ENCODE measurements around the gene SEC11A.

The SEC11A gene

DNA sequence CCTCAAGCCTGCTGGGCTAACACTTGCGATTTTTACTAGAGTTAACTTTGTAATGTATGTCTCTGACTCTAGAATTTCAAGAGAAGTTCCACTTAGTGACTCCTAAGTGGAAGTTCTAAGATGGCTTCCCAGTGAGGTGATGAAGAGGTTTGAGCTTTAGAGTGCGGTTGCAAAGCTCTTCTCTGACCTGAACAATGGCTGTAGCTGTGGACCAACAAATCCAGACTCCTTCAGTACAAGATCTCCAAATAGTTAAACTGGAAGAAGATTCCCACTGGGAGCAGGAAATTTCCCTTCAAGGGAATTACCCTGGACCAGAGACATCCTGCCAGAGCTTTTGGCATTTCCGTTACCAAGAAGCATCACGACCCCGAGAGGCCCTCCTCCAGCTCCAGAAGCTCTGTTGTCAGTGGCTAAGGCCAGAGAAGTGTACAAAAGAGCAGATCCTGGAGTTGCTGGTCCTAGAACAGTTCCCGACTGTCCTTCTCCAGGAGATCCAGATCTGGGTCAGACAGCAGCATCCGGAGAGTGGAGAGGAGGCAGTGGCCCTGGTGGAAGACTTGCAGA, 84.2 kb downstream of the SEC11A start:
- peaks cover 24% of the 10 kb centered on the region for H3K4me1 ChIP-seq (ENCODE audit: low read length)
- peak overlapping the region; percentile 36; the same call in 1 of the 2 replicates for H3K27ac ChIP-seq (ENCODE audit: low read length)
- H3K9me3 ChIP-seq (replicated peaks; ENCODE audit: insufficient read depth, low read length), result no peaks in the 10 kb centered on the region
- H3K4me3 ChIP-seq (ENCODE audit: low read length), result peak overlapping the region; percentile 77
- H3K9ac ChIP-seq (ENCODE audit: low read length), result peak overlapping the region; percentile 47; the same call in 1 of the 2 replicates
- no peaks in the 10 kb centered on the region for H4K20me1 ChIP-seq (ENCODE audit: insufficient read depth, low read length)
- H3K9me2 ChIP-seq (replicated peaks; ENCODE audit: insufficient read depth, low read length), result no peaks in the 10 kb centered on the region
- DNase-seq, result no peak
- H3K79me2 ChIP-seq (ENCODE audit: low read length), result peaks cover 16% of the 10 kb centered on the region
- TF ChIP-seq EZH2 (optimal IDR thresholded peaks at IDR 0.05; ENCODE audit: low read depth, low read length), result no peak
- no peak for TF ChIP-seq EZH2phosphoT487 (IDR thresholded peaks at IDR 0.05; ENCODE audit: low read length)
- TF ChIP-seq, protein P1, sequence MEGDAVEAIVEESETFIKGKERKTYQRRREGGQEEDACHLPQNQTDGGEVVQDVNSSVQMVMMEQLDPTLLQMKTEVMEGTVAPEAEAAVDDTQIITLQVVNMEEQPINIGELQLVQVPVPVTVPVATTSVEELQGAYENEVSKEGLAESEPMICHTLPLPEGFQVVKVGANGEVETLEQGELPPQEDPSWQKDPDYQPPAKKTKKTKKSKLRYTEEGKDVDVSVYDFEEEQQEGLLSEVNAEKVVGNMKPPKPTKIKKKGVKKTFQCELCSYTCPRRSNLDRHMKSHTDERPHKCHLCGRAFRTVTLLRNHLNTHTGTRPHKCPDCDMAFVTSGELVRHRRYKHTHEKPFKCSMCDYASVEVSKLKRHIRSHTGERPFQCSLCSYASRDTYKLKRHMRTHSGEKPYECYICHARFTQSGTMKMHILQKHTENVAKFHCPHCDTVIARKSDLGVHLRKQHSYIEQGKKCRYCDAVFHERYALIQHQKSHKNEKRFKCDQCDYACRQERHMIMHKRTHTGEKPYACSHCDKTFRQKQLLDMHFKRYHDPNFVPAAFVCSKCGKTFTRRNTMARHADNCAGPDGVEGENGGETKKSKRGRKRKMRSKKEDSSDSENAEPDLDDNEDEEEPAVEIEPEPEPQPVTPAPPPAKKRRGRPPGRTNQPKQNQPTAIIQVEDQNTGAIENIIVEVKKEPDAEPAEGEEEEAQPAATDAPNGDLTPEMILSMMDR (IDR thresholded peaks at IDR 0.05; ENCODE audit: low read length), result no peak
- peaks cover 10% of the 10 kb centered on the region for H3F3A ChIP-seq (ENCODE audit: insufficient read depth, low read length)
- no peaks in the 10 kb centered on the region for H3K27me3 ChIP-seq (replicated peaks; ENCODE audit: insufficient read depth, low read length)
- H3K36me3 ChIP-seq (replicated peaks; ENCODE audit: insufficient read depth, low read length), result no peaks in the 10 kb centered on the region
- peak overlapping the region; percentile 93 for H2AFZ ChIP-seq (ENCODE audit: low read length)
- peak overlapping the region; percentile 83 for H3K4me2 ChIP-seq (ENCODE audit: low read depth, low read length)

DNA sequence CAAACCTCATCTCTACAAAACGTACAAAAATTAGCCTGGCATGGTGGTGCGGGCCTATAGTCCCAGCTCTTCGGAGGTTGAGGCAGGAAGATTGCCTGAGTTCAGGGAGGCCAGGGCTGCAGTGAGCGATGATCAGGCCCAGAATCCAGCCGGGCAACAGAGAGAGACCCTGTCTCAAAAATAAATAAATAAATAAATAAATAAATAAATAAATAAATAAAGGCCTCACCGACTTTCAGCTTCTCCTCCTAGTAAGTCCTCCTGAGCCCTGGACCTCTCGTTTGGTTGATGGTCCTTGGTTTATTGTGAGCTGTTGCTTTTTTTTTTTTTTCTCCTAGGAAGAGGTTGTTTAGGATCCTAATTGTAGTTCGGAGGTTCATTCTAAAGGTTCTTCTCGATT, 86.9 kb downstream of the SEC11A start:
- Histone ChIP-seq H3K79me2 (ENCODE audit: low read length) (peaks cover 12% of the 10 kb centered on the region; the same call in 1 of the 2 replicates), H3K4me2 (ENCODE audit: low read depth, low read length) (no peak overlapping the region), H3K9ac (ENCODE audit: low read length) (no peak overlapping the region), H3K27ac (ENCODE audit: low read length) (no peak overlapping the region), H3K4me3 (ENCODE audit: low read length) (no peak overlapping the region), H2AFZ (ENCODE audit: low read length) (no peak overlapping the region), H4K20me1 (ENCODE audit: insufficient read depth, low read length) (no peaks in the 10 kb centered on the region), H3K36me3 (replicated peaks; ENCODE audit: insufficient read depth, low read length) (no peaks in the 10 kb centered on the region), H3K9me3 (replicated peaks; ENCODE audit: insufficient read depth, low read length) (no peaks in the 10 kb centered on the region), H3F3A (ENCODE audit: insufficient read depth, low read length) (peaks cover 10% of the 10 kb centered on the region), H3K9me2 (replicated peaks; ENCODE audit: insufficient read depth, low read length) (no peaks in the 10 kb centered on the region), H3K4me1 (ENCODE audit: low read length) (peaks cover 18% of the 10 kb centered on the region), H3K27me3 (replicated peaks; ENCODE audit: insufficient read depth, low read length) (no peaks in the 10 kb centered on the region)
- TF ChIP-seq, protein P1 (IDR thresholded peaks at IDR 0.05; ENCODE audit: low read length), result no peak
- TF ChIP-seq EZH2 (optimal IDR thresholded peaks at IDR 0.05; ENCODE audit: low read depth, low read length) (no peak), EZH2phosphoT487 (IDR thresholded peaks at IDR 0.05; ENCODE audit: low read length) (no peak)
- no peak for DNase-seq

DNA sequence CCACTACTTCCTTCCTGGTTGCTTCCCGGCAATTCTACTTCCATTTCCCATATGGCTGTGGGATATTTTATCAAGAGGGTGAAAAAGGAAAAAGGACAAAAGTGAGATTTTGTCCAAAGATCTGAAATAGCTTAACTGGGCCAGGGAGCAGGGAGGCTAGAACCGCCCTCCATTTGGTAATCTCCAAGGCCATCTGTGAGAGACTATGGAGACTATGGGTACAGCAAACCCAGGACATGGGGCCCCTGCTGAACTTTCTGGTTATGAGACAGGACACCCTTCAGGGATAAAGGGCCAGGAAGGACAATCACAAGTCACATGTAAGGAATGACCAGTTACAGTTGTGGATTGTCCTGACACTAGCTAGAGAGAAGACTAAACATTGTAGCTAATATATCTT, 90.8 kb downstream of the SEC11A start:
- Histone ChIP-seq H3K4me2 (ENCODE audit: low read depth, low read length) (no peak overlapping the region), H3K9me3 (replicated peaks; ENCODE audit: insufficient read depth, low read length) (no peaks in the 10 kb centered on the region), H3K27ac (ENCODE audit: low read length) (no peak overlapping the region), H3K79me2 (ENCODE audit: low read length) (no peaks in the 10 kb centered on the region), H3K9ac (ENCODE audit: low read length) (no peak overlapping the region), H3K36me3 (replicated peaks; ENCODE audit: insufficient read depth, low read length) (no peaks in the 10 kb centered on the region; the same call in 1 of the 2 replicates), H3K4me3 (ENCODE audit: low read length) (no peak overlapping the region), H4K20me1 (ENCODE audit: insufficient read depth, low read length) (no peaks in the 10 kb centered on the region), H3K27me3 (replicated peaks; ENCODE audit: insufficient read depth, low read length) (no peaks in the 10 kb centered on the region), H3K4me1 (ENCODE audit: low read length) (0 out of 2 replicates have a peak, but pooled peaks cover under 1% of the 10 kb centered on the region), H2AFZ (ENCODE audit: low read length) (no peak overlapping the region), H3K9me2 (replicated peaks; ENCODE audit: insufficient read depth, low read length) (no peaks in the 10 kb centered on the region), H3F3A (ENCODE audit: insufficient read depth, low read length) (no peaks in the 10 kb centered on the region)
- no peak for DNase-seq
- TF ChIP-seq, protein P1 (IDR thresholded peaks at IDR 0.05; ENCODE audit: low read length), result no peak
- TF ChIP-seq EZH2 (optimal IDR thresholded peaks at IDR 0.05; ENCODE audit: low read depth, low read length) (no peak), EZH2phosphoT487 (IDR thresholded peaks at IDR 0.05; ENCODE audit: low read length) (no peak)

Measured in MM.1S (cell line).